Activated T-helper 1 cell treated with anti-CD3 and anti-CD28 coated beads, Interleukin-12 subunit alpha, Interleukin-12 subunit beta, Interleukin-2, Interleukin-4 antibody, amounts not matched to agents 30 ng/mL and 10 ng/mL and 1 ng/mL, durations not matched to agents 14 hours and 24 hours and 36 hours (primary cell): ENCODE data around the gene SERPINC1. TPM values are rescaled to one million over a fixed set of nuclear protein-coding genes. Genes with fewer than 3 reads are reported as not detected.
"Not testable (repeated sequence)": the region's sequence is repeated elsewhere in the genome, so short reads cannot be mapped to it uniquely, and the experiment has no call there.

Experiments
- DNase-seq: peaks from one replicate; pipeline ENCODE4 v3.0.0; 2021; ENCODE audit warnings: low spot score
- H3K27ac Mint-ChIP-seq: one replicate; pipeline ENCODE4 v1.8.0; 2021; ENCODE audit warnings: mild to moderate bottlenecking, mixed read lengths
- H3K27me3 Mint-ChIP-seq: one replicate; pipeline ENCODE4 v1.8.0; 2022; ENCODE audit warnings: mild to moderate bottlenecking, moderate library complexity, mixed read lengths; ENCODE audit not compliant: insufficient read depth
- H3K36me3 Mint-ChIP-seq: one replicate; pipeline ENCODE4 v1.8.0; 2021; ENCODE audit warnings: low read depth, mixed read lengths
- H3K4me1 Mint-ChIP-seq: one replicate; pipeline ENCODE4 v1.8.0; 2021; ENCODE audit warnings: low read depth, mixed read lengths
- H3K4me3 Mint-ChIP-seq: one replicate; pipeline ENCODE4 v1.8.0; 2021; ENCODE audit warnings: mild to moderate bottlenecking, moderate library complexity, mixed read lengths
- H3K9me3 Mint-ChIP-seq: one replicate; pipeline ENCODE4 v1.8.0; 2021; ENCODE audit warnings: mixed read lengths
- intact Hi-C: fragments of 100-400 bp; cut with micrococcal nuclease; formaldehyde crosslinking; loops from one replicate; pipeline ENCODE4 v1.15.1; 2024
- total RNA-seq: library from RNA; stranded (reverse); gene quantifications from 2 replicates; pipeline ENCODE4 v1.2.3, GENCODE V29; 2022

The SERPINC1 gene
- total RNA-seq: 0.26 TPM in 1 of 2 replicates, not detected in the other

GRCh38 chr1:173917149-173917548 lies at the start of gene SERPINC1:
Gene SERPINC1 (minus strand): TSS chr1:173917327. CDS start chr1:173917259, 68 bp downstream.
- intact Hi-C loops: no loop called here
- Mint-ChIP-seq H3K27ac (no peak within 1 kb of the TSS), H3K36me3 (no peaks in the 10 kb centered on the region), H3K4me3 (no peak within 1 kb of the TSS), H3K27me3 (no peaks in the 10 kb centered on the region), H3K4me1 (no peaks in the 10 kb centered on the region), H3K9me3 (no peaks in the 10 kb centered on the region)
- no peak for DNase-seq

GRCh38 chr1:173965896-173966295 lies 48.8 kb upstream of the SERPINC1 start:
- intact Hi-C loops, H3K4me3 Mint-ChIP-seq, H3K4me1 Mint-ChIP-seq, DNase-seq, H3K9me3 Mint-ChIP-seq, H3K27ac Mint-ChIP-seq, H3K27me3 Mint-ChIP-seq: not testable (repeated sequence)
- H3K36me3 Mint-ChIP-seq: peaks cover 33% of the 10 kb centered on the region

GRCh38 chr1:173963477-173963876 lies 46.4 kb upstream of the SERPINC1 start:
- H3K9me3 Mint-ChIP-seq: no peaks in the 10 kb centered on the region
- no peak for DNase-seq
- H3K27ac Mint-ChIP-seq: no peak overlapping the region
- no peak overlapping the region for H3K4me3 Mint-ChIP-seq
- peaks cover 37% of the 10 kb centered on the region for H3K36me3 Mint-ChIP-seq
- H3K4me1 Mint-ChIP-seq: no peaks in the 10 kb centered on the region
- H3K27me3 Mint-ChIP-seq: no peaks in the 10 kb centered on the region
- intact Hi-C loops: no loop called here

- no peak for DNase-seq
- Mint-ChIP-seq H3K4me3 (no peak overlapping the region), H3K27me3 (no peaks in the 10 kb centered on the region), H3K9me3 (no peaks in the 10 kb centered on the region), H3K36me3 (peaks cover 35% of the 10 kb centered on the region), H3K4me1 (no peaks in the 10 kb centered on the region), H3K27ac (no peak overlapping the region)
- intact Hi-C loops: no loop called here
Measured at GRCh38 chr1:173960625-173961024, 43.5 kb upstream of the SERPINC1 start.

GRCh38 chr1:173954179-173954578 lies 37.1 kb upstream of the SERPINC1 start:
- peaks cover 24% of the 10 kb centered on the region for H3K4me1 Mint-ChIP-seq
- no peak for DNase-seq
- peak overlapping the region; percentile 59 for H3K27ac Mint-ChIP-seq
- intact Hi-C loops: loop anchor here (10.0 kb wide), 1 partner anchor 261 kb away; no protein-coding TSS in a partner anchor
- H3K36me3 Mint-ChIP-seq: peaks cover 35% of the 10 kb centered on the region
- no peaks in the 10 kb centered on the region for H3K9me3 Mint-ChIP-seq
- H3K4me3 Mint-ChIP-seq: no peak overlapping the region
- no peaks in the 10 kb centered on the region for H3K27me3 Mint-ChIP-seq

- H3K4me3 Mint-ChIP-seq: no peak overlapping the region
- peaks cover 16% of the 10 kb centered on the region for H3K4me1 Mint-ChIP-seq
- H3K27me3 Mint-ChIP-seq: no peaks in the 10 kb centered on the region
- intact Hi-C loops: loop anchor here (5.0 kb wide), 1 partner anchor 81 kb away; the partner anchor contains the start of genes GAS5 and ZBTB37
- no peak overlapping the region for H3K27ac Mint-ChIP-seq
- peaks cover 40% of the 10 kb centered on the region for H3K36me3 Mint-ChIP-seq
- no peaks in the 10 kb centered on the region for H3K9me3 Mint-ChIP-seq
- no peak for DNase-seq
Measured at GRCh38 chr1:173948594-173948993, 31.5 kb upstream of the SERPINC1 start.

GRCh38 chr1:173946380-173946921 lies 29.3 kb upstream of the SERPINC1 start:
- no peaks in the 10 kb centered on the region for H3K4me1 Mint-ChIP-seq
- DNase-seq: no peak
- H3K36me3 Mint-ChIP-seq: peaks cover 44% of the 10 kb centered on the region
- no peaks in the 10 kb centered on the region for H3K9me3 Mint-ChIP-seq
- H3K4me3 Mint-ChIP-seq: no peak overlapping the region
- intact Hi-C loops: loop anchor here (5.0 kb wide), 1 partner anchor 79 kb away; the partner anchor contains the start of genes GAS5 and ZBTB37
- H3K27me3 Mint-ChIP-seq: no peaks in the 10 kb centered on the region
- H3K27ac Mint-ChIP-seq: no peak overlapping the region

GRCh38 chr1:173937062-173937461 lies 19.9 kb upstream of the SERPINC1 start:
- DNase-seq: no peak
- intact Hi-C loops: loop anchor here (10.0 kb wide), 1 partner anchor 502 kb away; no protein-coding TSS in a partner anchor
- Mint-ChIP-seq H3K4me3 (no peak overlapping the region), H3K9me3 (no peaks in the 10 kb centered on the region), H3K27me3 (no peaks in the 10 kb centered on the region), H3K36me3 (peaks cover 37% of the 10 kb centered on the region), H3K27ac (no peak overlapping the region), H3K4me1 (peaks cover 5% of the 10 kb centered on the region)

- Mint-ChIP-seq H3K36me3 (peaks cover 33% of the 10 kb centered on the region), H3K4me1 (peaks cover 5% of the 10 kb centered on the region), H3K9me3 (no peaks in the 10 kb centered on the region), H3K4me3 (no peak overlapping the region), H3K27me3 (no peaks in the 10 kb centered on the region), H3K27ac (no peak overlapping the region)
- intact Hi-C loops: loop anchor here (10.0 kb wide), 1 partner anchor 500 kb away; no protein-coding TSS in a partner anchor
- no peak for DNase-seq
Measured at GRCh38 chr1:173934440-173934839, 17.3 kb upstream of the SERPINC1 start.

GRCh38 chr1:173930541-173930940 lies 13.4 kb upstream of the SERPINC1 start:
- H3K4me3 Mint-ChIP-seq, H3K9me3 Mint-ChIP-seq, H3K4me1 Mint-ChIP-seq, DNase-seq, H3K27me3 Mint-ChIP-seq, H3K27ac Mint-ChIP-seq: not testable (repeated sequence)
- intact Hi-C loops: loop anchor here (10.0 kb wide), 1 partner anchor 496 kb away; no protein-coding TSS in a partner anchor
- H3K36me3 Mint-ChIP-seq: peaks cover 16% of the 10 kb centered on the region

- no peaks in the 10 kb centered on the region for H3K9me3 Mint-ChIP-seq
- peaks cover 2% of the 10 kb centered on the region for H3K36me3 Mint-ChIP-seq
- no peaks in the 10 kb centered on the region for H3K4me1 Mint-ChIP-seq
- no peak overlapping the region for H3K4me3 Mint-ChIP-seq
- DNase-seq: no peak
- intact Hi-C loops: no loop called here
- no peaks in the 10 kb centered on the region for H3K27me3 Mint-ChIP-seq
- no peak overlapping the region for H3K27ac Mint-ChIP-seq
Measured at GRCh38 chr1:173925306-173926242, 8.4 kb upstream of the SERPINC1 start.

GRCh38 chr1:173920861-173921260 lies 3.7 kb upstream of the SERPINC1 start:
- no peak overlapping the region for H3K27ac Mint-ChIP-seq
- H3K4me1 Mint-ChIP-seq: no peaks in the 10 kb centered on the region
- H3K9me3 Mint-ChIP-seq: no peaks in the 10 kb centered on the region
- H3K4me3 Mint-ChIP-seq: no peak overlapping the region
- H3K36me3 Mint-ChIP-seq: no peaks in the 10 kb centered on the region
- no peaks in the 10 kb centered on the region for H3K27me3 Mint-ChIP-seq
- no peak for DNase-seq
- intact Hi-C loops: no loop called here
